H1 (cell line): Measurements from ENCODE around the gene HIVEP3.

Experiments
- CEBPB ChIP-seq: IDR thresholded peaks from 2 replicates; pipeline ENCODE4 v1.6.1; 2012; ENCODE audit warnings: low read depth, low read length
- CREB1 ChIP-seq: IDR thresholded peaks from 2 replicates; pipeline ENCODE4 v1.6.1; 2012; ENCODE audit warnings: inconsistent platforms
- CTCF ChIP-seq, 3 experiments: IDR thresholded peaks; 1 replicate in 2 of 3; 2 replicates in 1 of 3; pipeline versions ENCODE4 v1.5.1 to v1.6.1; 2011; ENCODE audit warnings: low read length in 3 of 3, mild to moderate bottlenecking in 3 of 3, inconsistent platforms in 2 of 3, low read depth in 1 of 3, moderate library complexity in 1 of 3; ENCODE audit not compliant: insufficient read depth in 1 of 3; ENCODE audit errors: control extremely low read depth in 1 of 3
- EGR1 ChIP-seq: IDR thresholded peaks from 2 replicates; pipeline ENCODE4 v1.6.1; 2011; ENCODE audit warnings: low read depth, low read length, borderline replicate concordance
- EP300 ChIP-seq, 2 experiments: IDR thresholded peaks; 1 replicate in 1 of 2; 2 replicates in 1 of 2; pipeline ENCODE4 v1.6.1; 2011 to 2012; ENCODE audit warnings: low read depth in 2 of 2, low read length in 2 of 2, mild to moderate bottlenecking in 2 of 2, borderline replicate concordance in 1 of 2, inconsistent platforms in 1 of 2, moderate library complexity in 1 of 2
- EZH2 ChIP-seq: fragments of 200-600 bp; sonication (generic); IDR thresholded peaks from 2 replicates; pipeline ENCODE4 v1.7.1; 2012; ENCODE audit warnings: low read depth, mild to moderate bottlenecking, moderate library complexity, low read length, inconsistent platforms; ENCODE audit not compliant: severe bottlenecking
- HDAC6 ChIP-seq: IDR thresholded peaks from one replicate; pipeline ENCODE4 v1.7.1; 2012; ENCODE audit warnings: low read depth, mild to moderate bottlenecking, inconsistent platforms, low read length, moderate library complexity
- JUND ChIP-seq: IDR thresholded peaks from 2 replicates; pipeline ENCODE4 v1.6.1; 2011; ENCODE audit warnings: mild to moderate bottlenecking, improper control_type of control experiment, low read length
- NANOG ChIP-seq: IDR thresholded peaks from 2 replicates; pipeline ENCODE4 v1.6.1; 2011; ENCODE audit warnings: low read length, low read depth, mild to moderate bottlenecking, inconsistent platforms; ENCODE audit not compliant: insufficient read depth, poor library complexity, severe bottlenecking
- PHF8 ChIP-seq: fragments of 200-600 bp; sonication (generic); conservative IDR thresholded peaks from 2 replicates; pipeline ENCODE4 v1.7.1; 2012; ENCODE audit warnings: low read depth, mild to moderate bottlenecking, inconsistent platforms, low read length, moderate library complexity
- POLR2AphosphoS5 ChIP-seq: IDR thresholded peaks from 2 replicates; pipeline ENCODE4 v1.6.1; 2011; ENCODE audit warnings: low read depth, low read length
- RAD21 ChIP-seq, 2 experiments: IDR thresholded peaks in 1 of 2; conservative IDR thresholded peaks in 1 of 2; 2 replicates each; pipeline ENCODE4 v1.6.1; 2011; ENCODE audit warnings: low read depth in 2 of 2, low read length in 2 of 2, improper control_type of control experiment in 1 of 2, inconsistent platforms in 1 of 2, mild to moderate bottlenecking in 1 of 2, moderate library complexity in 1 of 2

DNA sequence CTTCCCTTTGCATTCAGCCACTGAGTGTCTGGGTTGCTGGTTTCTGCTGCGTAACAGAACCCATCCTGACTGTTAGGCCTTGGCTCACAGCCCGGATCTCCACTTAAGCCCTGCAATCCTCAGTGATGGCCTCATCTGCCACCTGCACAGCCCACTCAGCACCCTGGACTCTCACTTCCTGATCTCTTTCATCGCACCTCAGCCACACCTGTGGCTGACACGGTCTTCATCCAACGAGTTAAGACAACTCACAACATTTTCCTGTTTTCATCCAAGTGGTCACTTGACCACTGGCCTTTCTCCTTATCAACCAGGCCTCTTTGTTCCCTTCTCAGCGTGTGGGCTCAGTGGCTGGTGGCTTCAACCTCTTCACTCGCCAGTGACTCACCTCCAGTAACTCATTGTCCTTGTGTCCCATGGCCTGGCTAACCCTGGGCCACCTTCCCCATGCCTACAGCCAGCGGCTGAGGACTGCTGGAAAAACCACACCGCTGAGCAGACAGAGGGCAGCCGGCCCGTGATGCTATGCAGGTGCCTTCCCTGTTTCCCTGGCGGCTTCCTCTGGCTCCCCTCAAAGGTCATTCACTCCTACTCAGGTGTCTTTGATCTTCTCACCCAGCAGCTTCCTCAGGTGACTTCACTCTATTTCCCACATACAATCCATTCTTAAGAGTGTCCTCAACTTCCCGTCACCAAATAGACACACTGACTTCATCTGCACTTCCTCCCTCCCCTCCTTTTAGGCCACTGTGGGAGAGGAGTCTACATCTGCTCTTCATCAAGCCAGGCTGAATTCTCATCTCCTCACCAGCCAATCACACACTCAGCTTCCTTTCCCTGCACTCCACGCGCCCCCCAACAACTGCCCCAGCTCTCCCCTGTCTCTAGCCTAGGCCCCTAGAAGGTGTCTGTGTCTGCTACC lies 414.3 kb downstream of the HIVEP3 start:
- TF ChIP-seq CTCF (IDR thresholded peaks at IDR 0.05; ENCODE audit: control extremely low read depth in 1 of 3, insufficient read depth in 1 of 3, low read depth in 1 of 3, low read length in 3 of 3), result no peak
- TF ChIP-seq CREB1, result no peak
- TF ChIP-seq HDAC6, result no peak
- TF ChIP-seq EP300 (IDR thresholded peaks at IDR 0.05; ENCODE audit: borderline replicate concordance in 1 of 2, low read depth in 2 of 2, low read length in 2 of 2), result no peak
- no peak for TF ChIP-seq EZH2
- TF ChIP-seq RAD21 (IDR thresholded peaks at IDR 0.05 in 1 of 2, conservative IDR thresholded peaks at IDR 0.05 in 1 of 2; ENCODE audit: low read depth in 2 of 2, low read length in 2 of 2), result no peak
- TF ChIP-seq NANOG, result no peak
- no peak for TF ChIP-seq CEBPB
- no peak for TF ChIP-seq POLR2AphosphoS5
- no peak for TF ChIP-seq EGR1
- TF ChIP-seq JUND, result no peak
- TF ChIP-seq PHF8, result no peak
